K562 (cell line): ENCODE measurements around the gene MYCT1. TPM values are rescaled to one million over a fixed set of nuclear protein-coding genes. Genes with fewer than 3 reads are reported as not detected.

ENCODE experiments used
- ATAC-seq: fragments of 200-7000 bp; cut with Tn5 transposase; 3 replicates; pipeline ENCODE4 v1.9.1; 2020; ENCODE audit warnings: moderate library complexity
- BruUV-seq: library from RNA; stranded (reverse); fragments of 400-500 nt; replicated peaks from 2 replicates; lab custom pipeline; 2021; lab: Mats Ljungman, UMichigan
- CTCF ChIA-PET: fragments of 300-600 bp; formaldehyde crosslinking; extraction: SDS; loops from one replicate; lab custom pipeline; 2021; ENCODE audit warnings: low intra/inter-chr PET ratio; lab: Yijun Ruan, JAX
- POLR2A ChIA-PET: fragments of 300-600, 350-650 bp; sonication (Branson Sonifier 250); formaldehyde crosslinking; extraction: SDS; loops from one replicate; lab custom pipeline; 2021; ENCODE audit warnings: antibody characterized with exemption, inconsistent platforms; lab: Yijun Ruan, JAX
- DNase-seq, 4 experiments: peaks; one replicate each; pipeline versions ENCODE4 v3.0.0 to v3.0.0-alpha.2; 2011 to 2018; ENCODE audit warnings: low spot score in 3 of 4, mixed read lengths in 3 of 4; ENCODE audit errors: extremely low read depth in 1 of 4
- FAIRE-seq: peaks from 2 replicates; lab custom pipeline; 2011; peaks lifted over from hg19 to GRCh38; lab: Jason Lieb, UNC
- H2AFZ ChIP-seq: 2 replicates; pipeline ENCODE4 v1.6.0; 2011; ENCODE audit warnings: low read depth, low read length, control low read depth, inconsistent platforms
- H3K27ac ChIP-seq: fragments of 200-600 bp; 3 replicates; pipeline ENCODE4 v1.8.0; 2011; ENCODE audit warnings: low read depth, mild to moderate bottlenecking, control low read depth, inconsistent platforms, low read length, moderate library complexity, mixed read lengths; ENCODE audit errors: extremely low read depth
- H3K27me3 ChIP-seq, 2 experiments: fragments of 300-600 bp in 1 of 2; 2 replicates in 1 of 2; 3 replicates in 1 of 2; pipeline versions ENCODE4 v1.6.0 to v1.8.0; 2011; ENCODE audit warnings: inconsistent platforms in 2 of 2, low read length in 2 of 2, mild to moderate bottlenecking in 1 of 2, mixed read lengths in 1 of 2, moderate library complexity in 1 of 2; ENCODE audit not compliant: control insufficient read depth in 2 of 2, insufficient read depth in 2 of 2
- H3K36me3 ChIP-seq: fragments of 300-600 bp; 3 replicates; pipeline ENCODE4 v1.8.0; 2011; ENCODE audit warnings: mild to moderate bottlenecking, low read length, inconsistent platforms; ENCODE audit not compliant: control insufficient read depth, insufficient read depth
- H3K4me1 ChIP-seq, 2 experiments: fragments of 200-600 bp in 1 of 2; replicated peaks in 1 of 2; 2 replicates in 1 of 2; 3 replicates in 1 of 2; pipeline versions ENCODE4 v1.5.1 to v1.8.0; 2011; ENCODE audit warnings: inconsistent platforms in 2 of 2, low read length in 2 of 2, mild to moderate bottlenecking in 1 of 2, mixed read lengths in 1 of 2, moderate library complexity in 1 of 2; ENCODE audit not compliant: control insufficient read depth in 2 of 2, insufficient read depth in 2 of 2
- H3K4me2 ChIP-seq: 2 replicates; pipeline ENCODE4 v1.6.1; 2011; ENCODE audit warnings: low read length, control low read depth, inconsistent platforms, mixed read lengths; ENCODE audit not compliant: insufficient read depth
- H3K4me3 ChIP-seq: fragments of 200-600 bp; sonication (generic), shearing (Covaris generic); 2 replicates; pipeline ENCODE4 v1.5.1; 2016; ENCODE audit warnings: control low read depth, inconsistent platforms
- H3K79me2 ChIP-seq: fragments of 200-600 bp; 3 replicates; pipeline ENCODE4 v1.8.0; 2011; ENCODE audit warnings: low read length, inconsistent platforms; ENCODE audit not compliant: control insufficient read depth, insufficient read depth
- H3K9ac ChIP-seq, 2 experiments: 2 replicates each; pipeline versions ENCODE4 v1.6.0 to v1.6.1; 2011; ENCODE audit warnings: low read depth in 2 of 2, low read length in 2 of 2, control low read depth in 1 of 2, inconsistent platforms in 1 of 2, mild to moderate bottlenecking in 1 of 2, mixed read lengths in 1 of 2; ENCODE audit not compliant: insufficient read depth in 1 of 2
- H3K9me1 ChIP-seq: one replicate; pipeline ENCODE4 v1.6.0; 2011; ENCODE audit warnings: inconsistent platforms, mild to moderate bottlenecking, low read length, moderate library complexity; ENCODE audit not compliant: control insufficient read depth, insufficient read depth
- H3K9me3 ChIP-seq: replicated peaks from 2 replicates; pipeline ENCODE4 v1.5.1; 2011; ENCODE audit warnings: low read depth, low read length, inconsistent platforms; ENCODE audit not compliant: control insufficient read depth, insufficient read depth
- H4K20me1 ChIP-seq: replicated peaks from 2 replicates; pipeline ENCODE4 v1.6.1; 2011; ENCODE audit warnings: low read length, inconsistent platforms, mixed read lengths; ENCODE audit not compliant: control insufficient read depth, insufficient read depth
- ATF3 ChIP-seq, 2 experiments: fragments of 450-650 bp in 1 of 2; sonication (generic) in 1 of 2; formaldehyde crosslinking in 1 of 2; IDR thresholded peaks in 1 of 2; conservative IDR thresholded peaks in 1 of 2; 2 replicates each; pipeline versions ENCODE4 v1.6.1 to v1.8.1; 2016 to 2023; ENCODE audit warnings: mild to moderate bottlenecking in 2 of 2, moderate library complexity in 2 of 2, inconsistent platforms in 1 of 2, missing genetic modification reagents in 1 of 2
- BRCA1 ChIP-seq, 2 experiments: fragments of 450-650 bp in 1 of 2; sonication (generic) in 1 of 2; formaldehyde crosslinking in 1 of 2; IDR thresholded peaks; 2 replicates each; pipeline versions ENCODE4 v1.5.0 to v1.6.1; 2017 to 2020; ENCODE audit warnings: mild to moderate bottlenecking in 1 of 2, missing genetic modification reagents in 1 of 2
- COPS2 ChIP-seq: fragments of 450-650 bp; conservative IDR thresholded peaks from 2 replicates; pipeline ENCODE4 v1.6.1; 2016; ENCODE audit warnings: mild to moderate bottlenecking, moderate library complexity
- HNRNPK ChIP-seq: fragments of 200-400 bp; formaldehyde crosslinking; IDR thresholded peaks from one replicate; pipeline ENCODE4 v1.6.1; 2018; ENCODE audit warnings: mild to moderate bottlenecking, low read depth, low read length; ENCODE audit not compliant: poor library complexity, severe bottlenecking
- PCBP1 ChIP-seq: fragments of 200-400 bp; formaldehyde crosslinking; IDR thresholded peaks from 2 replicates; pipeline ENCODE4 v1.6.1; 2018; ENCODE audit warnings: mild to moderate bottlenecking, low read depth, low read length; ENCODE audit not compliant: poor library complexity, severe bottlenecking
- SMAD2 ChIP-seq: fragments of 150-350 bp; IDR thresholded peaks from 2 replicates; pipeline ENCODE4 v1.6.1; 2014; ENCODE audit warnings: low read depth, mild to moderate bottlenecking, low read length
- WGBS: fragments of 100-300 bp; shearing (Covaris generic); methylation state at CpG from one replicate; pipeline ENCODE4 v1.1.6; 2016; ENCODE audit warnings: low coverage, mixed read lengths; ENCODE audit not compliant: insufficient coverage; ENCODE audit errors: missing lambda C conversion rate; 5-methylcytosine and 5-hydroxymethylcytosine counted together
- in situ Hi-C: fragments of 300-500 bp; cut with MboI; formaldehyde crosslinking; loops from 4 replicates; pipeline ENCODE4 v1.15.0; 2018; ENCODE audit warnings: inconsistent platforms, mixed read lengths
- intact Hi-C: fragments of 100-400 bp; cut with micrococcal nuclease; formaldehyde crosslinking; loops from 2 replicates; pipeline ENCODE4 v1.14.2; 2022
- polyA plus RNA-seq, 8 experiments: library from polyadenylated mRNA; depleted of rRNA in 4 of 8; stranded (reverse) in 5 of 8; unstranded in 3 of 8; fragments of >200 nt; fragmentation: Nextera tagmentation in 2 of 8; fragmentation: Illumina TruSeq in 1 of 8; extraction: Ambion mirVana in 2 of 8; extraction: Trizol in 1 of 8; gene quantifications; 2 replicates each; pipeline versions ENCODE4 v1.2.1 to v1.2.3, GENCODE V29; 2011 to 2014; ENCODE audit warnings: inconsistent platforms in 1 of 8, missing spikeins in 1 of 8
- total RNA-seq, 7 experiments: library from RNA; depleted of rRNA in 6 of 7; stranded (reverse); fragments of >200 nt in 6 of 7; fragmentation: Illumina TruSeq in 2 of 7; extraction: Trizol in 2 of 7; gene quantifications; 2 replicates each; pipeline versions ENCODE4 v1.2.1 to v1.2.3, GENCODE V29; 2011 to 2021; ENCODE audit warnings: low replicate concordance in 1 of 7

The MYCT1 gene
- total and polyA plus RNA-seq, 9 of the 15 experiments (the other 6 are each of a cell fraction or from before 2014, with no cell fraction given), result 0.04 to 0.28 (median 0.08) TPM; not detected in 2

GRCh38 chr6:152765331-152765730 lies 67.6 kb downstream of the MYCT1 start:
- no peak overlapping the region for H3K27ac ChIP-seq
- DNase-seq (no peak), ATAC-seq (no peak), FAIRE-seq (no peak)
- H4K20me1 ChIP-seq, result no peaks in the 10 kb centered on the region
- no TSS peak for BruUV-seq
- H3K4me2 ChIP-seq, result no peak overlapping the region
- ChIA-PET POLR2A (no interaction called here), CTCF (no interaction called here)
- H3K79me2 ChIP-seq, result no peaks in the 10 kb centered on the region
- H2AFZ ChIP-seq, result no peak overlapping the region
- no peaks in the 10 kb centered on the region for H3K27me3 ChIP-seq
- intact Hi-C loops, result no loop called here
- in situ Hi-C loops, result no loop called here
- no peaks in the 10 kb centered on the region for H3K9me3 ChIP-seq
- no peak overlapping the region for H3K9ac ChIP-seq
- WGBS, result 7% methylated on average over 2 of the region's 3 CpGs
- H3K4me3 ChIP-seq, result no peak overlapping the region
- TF ChIP-seq HNRNPK, result peak; percentile 89
- TF ChIP-seq PCBP1, result peak; percentile 30
- TF ChIP-seq SMAD2, result no peak
- no peak for TF ChIP-seq BRCA1 (IDR thresholded peaks at IDR 0.05)
- no peak for TF ChIP-seq BRCA1 (CRISPR knock-in tag; IDR thresholded peaks at IDR 0.05)
- H3K4me1 ChIP-seq, result no peaks in the 10 kb centered on the region
- no peaks in the 10 kb centered on the region for H3K36me3 ChIP-seq
- no peaks in the 10 kb centered on the region for H3K9me1 ChIP-seq

DNA sequence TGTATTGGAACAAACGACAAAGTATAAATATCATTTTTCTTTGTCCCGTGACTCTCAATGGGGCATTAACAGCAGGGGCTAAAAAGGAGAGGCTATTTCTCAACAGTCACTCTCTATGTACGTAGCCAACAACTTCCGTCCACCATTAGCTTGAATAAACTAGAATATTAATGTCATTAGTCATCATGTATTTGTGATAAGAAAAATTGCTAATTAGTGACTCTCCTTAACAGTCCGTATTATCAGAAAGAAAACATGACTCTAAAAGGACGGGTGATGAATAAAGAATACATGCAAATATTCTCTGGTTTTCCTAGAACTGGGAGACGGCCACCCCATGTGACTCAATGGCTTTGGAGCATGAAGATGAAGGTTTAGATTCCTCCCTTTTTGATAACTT lies 71.5 kb downstream of the MYCT1 start:
- no peaks in the 10 kb centered on the region for H3K4me1 ChIP-seq
- TF ChIP-seq COPS2 (no peak), ATF3 (IDR thresholded peaks at IDR 0.05) (peak; percentile 37; the same call in 1 of the 2 replicates), ATF3 (CRISPR knock-in tag; conservative IDR thresholded peaks at IDR 0.05) (no peak)
- no peaks in the 10 kb centered on the region for H3K79me2 ChIP-seq
- no peaks in the 10 kb centered on the region for H3K36me3 ChIP-seq
- no peak for DNase-seq
- H3K27ac ChIP-seq, result no peak overlapping the region
- CTCF ChIA-PET, result no interaction called here
- no peak for ATAC-seq
- H2AFZ ChIP-seq, result no peak overlapping the region
- no peak overlapping the region for H3K4me2 ChIP-seq
- in situ Hi-C loops, result no loop called here
- POLR2A ChIA-PET, result no interaction called here
- 9% methylated on average over 7 of the region's 7 CpGs for WGBS
- no TSS peak for BruUV-seq
- no peaks in the 10 kb centered on the region for H3K9me1 ChIP-seq
- no peaks in the 10 kb centered on the region for H3K9me3 ChIP-seq
- H3K9ac ChIP-seq, result no peak overlapping the region
- FAIRE-seq, result no peak
- H4K20me1 ChIP-seq, result no peaks in the 10 kb centered on the region
- H3K27me3 ChIP-seq, result no peaks in the 10 kb centered on the region
- no peak overlapping the region for H3K4me3 ChIP-seq
- intact Hi-C loops, result no loop called here
